ENCODE data around the gene ZFYVE27.

- no peak for TF ChIP-seq CTCF (conservative IDR thresholded peaks at IDR 0.05; ENCODE audit: low read length)
- no peak for TF ChIP-seq EZH2phosphoT487 (IDR thresholded peaks at IDR 0.05; ENCODE audit: borderline replicate concordance, low read depth, low read length)
Observed at GRCh38 chr10:97781618-97782331, 44.8 kb downstream of the ZFYVE27 start.

All from OCI-LY7 (cell line).